Stimulated activated CD4-positive, alpha-beta T cell treated with anti-CD3 and anti-CD28 coated beads, Interleukin-4, amount 100 ng/mL, for 24 hours (primary cell): ENCODE measurements around the gene SYT8.

Experiments
- DNase-seq: peaks from one replicate; pipeline ENCODE4 v3.0.0-alpha.2; 2020

SYT8 gene

DNA sequence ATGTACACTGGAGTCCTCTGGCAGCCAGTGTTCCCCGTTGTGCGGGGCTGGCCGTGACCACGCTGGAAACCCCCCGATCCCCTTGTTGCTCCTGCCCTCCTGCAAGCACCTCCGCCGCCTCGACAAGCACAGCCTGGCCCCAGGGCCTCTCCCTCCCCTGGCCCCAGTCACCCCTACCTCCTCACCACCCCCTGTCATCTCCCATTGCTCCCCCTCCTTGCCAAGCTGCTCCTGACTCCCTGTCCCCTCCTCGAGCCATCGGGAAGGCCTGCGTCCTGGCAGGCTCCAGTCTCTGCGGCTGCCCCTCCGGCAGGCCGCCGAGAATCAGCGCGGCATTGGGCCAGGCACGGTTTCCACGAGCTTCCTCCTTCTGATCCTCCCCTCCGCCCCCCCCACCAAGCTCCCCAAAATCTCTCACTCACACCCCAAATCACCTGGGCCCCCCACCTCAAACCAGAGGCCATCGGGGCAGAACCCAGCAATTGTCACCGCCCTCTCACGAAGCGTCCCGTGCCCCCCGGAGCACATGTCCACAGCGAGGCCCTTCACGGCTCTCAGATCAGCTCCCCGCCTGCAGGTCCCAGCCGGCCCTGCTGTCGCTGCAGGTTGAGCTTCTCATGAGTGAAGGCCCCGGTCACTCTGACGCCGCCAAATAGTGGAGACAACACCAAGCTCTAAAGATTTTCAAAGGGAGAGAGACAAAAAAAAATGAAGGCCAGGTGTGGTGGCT, 12.4 kb downstream of the SYT8 start:
- no peak for DNase-seq

DNA sequence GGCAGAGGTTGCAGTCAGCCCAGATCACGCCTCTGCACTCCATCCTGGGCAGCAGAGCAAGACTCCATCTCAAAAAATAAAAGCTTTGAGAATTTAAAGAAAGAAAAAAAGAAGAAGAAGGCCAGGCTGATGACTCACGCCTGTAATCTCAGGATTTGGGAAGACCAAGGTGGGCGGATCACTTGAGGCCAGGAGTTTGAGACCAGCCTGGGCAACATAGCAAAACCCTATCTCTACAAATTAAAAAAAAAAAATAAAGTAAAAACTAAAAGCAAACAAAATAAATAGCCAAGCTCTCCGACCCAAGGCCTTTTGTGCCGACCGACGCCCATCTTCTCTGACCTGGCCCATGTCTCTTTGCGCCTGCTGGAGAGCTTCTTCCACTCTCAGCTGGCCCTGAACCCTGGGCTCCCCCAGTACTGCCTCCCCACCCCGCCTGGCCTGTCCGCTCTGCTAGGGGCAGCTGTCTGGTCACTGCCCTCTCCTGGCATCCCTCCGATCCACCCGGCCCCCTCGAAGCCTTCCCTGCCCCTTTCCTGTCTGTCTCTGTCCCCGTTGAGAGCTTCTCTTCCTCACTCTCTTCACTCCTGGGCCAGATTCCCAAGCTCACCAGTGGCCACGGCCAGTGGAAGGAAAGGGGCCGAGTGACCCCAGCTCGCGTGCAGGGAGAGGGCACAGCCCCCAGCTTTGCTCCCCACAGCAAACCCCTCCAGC, 13.3 kb downstream of the SYT8 start:
- DNase-seq, result no peak

- no peak for DNase-seq
Measured at GRCh38 chr11:1848640-1849430, 14.0 kb downstream of the SYT8 start.

DNA sequence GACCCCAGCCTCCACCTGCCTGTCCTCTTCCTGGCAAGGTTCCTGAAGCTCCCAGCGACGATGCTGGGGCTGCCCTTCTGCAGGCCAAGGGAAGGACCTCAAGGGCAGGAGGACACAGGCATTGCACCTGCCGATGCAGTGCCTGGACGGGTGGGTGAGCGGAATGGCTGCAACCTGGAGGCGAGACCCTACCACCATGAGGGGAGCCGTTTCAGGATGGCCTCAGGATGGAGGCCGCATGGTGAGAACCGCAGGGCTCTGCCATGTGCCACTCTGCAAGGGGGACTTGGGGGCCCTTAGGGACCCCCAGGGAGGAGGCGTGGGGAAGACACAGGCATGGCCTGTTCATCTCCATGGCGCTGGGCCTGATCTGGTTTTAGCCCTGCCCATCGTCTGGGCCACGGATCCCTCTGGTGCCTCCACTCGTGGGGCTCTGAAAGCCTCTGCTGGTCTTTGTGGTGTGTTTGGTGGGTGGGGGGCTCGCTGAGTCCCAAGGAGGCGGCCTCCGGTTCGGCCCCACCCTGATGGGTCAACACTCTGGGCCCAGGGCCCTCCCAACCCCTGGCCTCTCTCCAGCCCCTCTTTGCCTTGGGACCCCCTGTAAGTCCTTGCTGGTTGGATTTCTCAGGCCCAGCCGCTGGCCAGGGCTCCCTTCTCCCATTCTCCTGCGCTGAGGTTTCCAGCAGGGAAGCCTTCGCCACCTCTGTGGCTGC, 16.8 kb downstream of the SYT8 start:
- no peak for DNase-seq

GRCh38 chr11:1852271-1852876, 17.6 kb downstream of the SYT8 start:
- DNase-seq, result no peak

DNA sequence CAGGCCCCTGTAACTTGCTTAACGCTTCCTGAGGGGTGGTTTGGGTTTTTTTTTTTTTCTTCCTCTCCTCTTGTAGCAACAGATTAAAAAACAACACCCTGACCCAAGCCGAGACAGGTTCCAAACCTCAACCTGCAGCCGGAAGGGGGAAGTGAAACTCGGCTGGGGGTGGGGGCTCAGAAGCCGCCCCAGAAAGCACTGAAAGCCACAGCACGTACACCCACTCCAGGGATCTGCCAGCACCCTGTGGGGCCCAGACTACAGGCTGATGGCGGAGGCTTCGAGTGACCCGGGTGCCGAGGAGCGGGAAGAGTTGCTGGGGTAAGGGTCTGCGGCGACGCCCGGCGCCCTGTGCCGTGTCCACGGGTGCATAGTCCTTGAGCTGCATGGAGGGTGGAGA, 18.1 kb downstream of the SYT8 start, which contains the start of gene LSP1:
LSP1 (plus strand) TSS at position 208 of the 400 bp plus-strand sequence; CDS start at position 269, 61 bp downstream.
- peak; percentile 86 for DNase-seq

GRCh38 chr11:1853376-1854131, 18.8 kb downstream of the SYT8 start:
- DNase-seq, result no peak

GRCh38 chr11:1854132-1854948, 19.6 kb downstream of the SYT8 start:
- DNase-seq, result no peak

DNA sequence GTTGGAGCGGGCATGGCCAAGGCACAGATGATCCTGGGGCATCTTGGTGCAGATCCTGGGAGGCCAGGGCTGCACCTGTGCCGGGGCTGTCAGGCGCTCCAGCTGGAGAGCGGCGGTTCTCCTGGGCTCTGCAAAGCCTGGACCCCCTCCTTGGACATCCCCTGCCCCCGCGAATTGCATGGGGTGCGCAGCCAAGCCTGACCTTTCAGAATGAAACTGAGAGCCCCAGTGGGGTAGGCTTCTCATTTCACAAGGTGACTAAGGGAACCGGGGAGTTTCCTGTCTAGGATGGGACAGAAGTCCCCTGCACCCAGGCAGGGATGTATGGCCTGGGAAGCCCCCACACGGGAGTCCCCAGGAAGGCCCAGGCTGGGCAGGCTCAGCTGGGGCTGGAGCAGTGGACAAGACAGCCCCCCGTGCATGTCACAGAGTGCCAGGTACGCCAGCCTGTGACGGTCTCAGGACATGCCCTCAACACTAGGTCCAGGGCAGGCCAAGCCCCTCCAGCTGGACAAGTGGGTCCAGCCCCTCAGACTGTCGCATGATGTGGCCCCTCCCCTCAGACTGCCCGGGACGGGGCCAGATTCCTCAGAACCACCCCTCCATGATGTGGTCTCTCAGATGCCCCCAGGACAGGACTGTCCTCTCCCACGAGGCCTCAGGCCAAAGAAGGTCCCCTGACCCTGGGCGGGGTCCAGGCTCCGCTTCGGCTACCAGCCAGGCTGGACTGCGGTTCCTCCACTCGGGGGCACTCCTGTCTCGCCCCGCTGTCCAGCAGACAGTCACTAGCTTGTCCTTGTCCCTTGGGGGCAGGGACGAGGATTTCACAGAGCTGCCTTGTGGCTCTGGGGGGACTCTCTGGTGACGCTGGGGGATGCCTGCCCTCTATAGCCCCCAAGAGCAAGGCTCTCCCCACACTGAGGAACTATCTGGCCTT, 20.4 kb downstream of the SYT8 start:
- DNase-seq, result peak; percentile 65

GRCh38 chr11:1855886-1856265, 21.1 kb downstream of the SYT8 start:
- DNase-seq, result no peak

DNA sequence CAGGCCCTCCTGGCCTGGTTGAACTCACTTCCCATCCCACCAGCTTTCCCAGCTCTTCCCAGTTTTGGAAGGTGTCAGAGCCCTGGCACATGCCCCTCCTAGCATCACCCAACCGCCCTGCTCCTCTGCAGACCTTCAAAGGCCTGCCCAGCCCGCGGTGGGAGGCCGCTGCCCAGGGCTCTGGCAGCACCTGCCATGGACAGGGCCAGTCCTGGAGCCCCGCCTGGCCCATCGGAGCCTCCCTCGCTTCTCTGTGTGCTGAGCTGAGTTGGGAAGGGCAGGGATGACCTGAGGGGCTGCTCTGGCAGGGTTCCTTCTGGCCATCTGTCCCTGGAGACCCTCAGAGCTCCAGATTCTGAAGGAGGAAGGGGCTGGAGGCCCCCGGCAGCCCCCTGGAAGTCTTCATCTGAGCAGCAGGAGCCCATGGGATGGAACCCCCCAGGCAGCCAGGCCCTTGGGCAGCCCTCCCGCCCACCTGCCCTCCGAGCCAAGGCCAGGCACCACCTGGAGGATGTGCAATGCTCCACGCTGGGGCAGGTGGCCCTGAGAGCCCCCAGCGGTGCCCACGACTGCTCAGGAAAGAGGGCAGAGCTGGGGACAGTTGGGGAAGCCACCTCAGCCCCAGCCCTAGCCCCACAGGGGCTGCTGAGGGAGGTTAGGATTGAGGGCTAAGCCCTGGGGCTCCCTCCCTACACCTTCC, 21.7 kb downstream of the SYT8 start:
- no peak for DNase-seq

- DNase-seq, result no peak
Measured at GRCh38 chr11:1857064-1857463, 22.3 kb downstream of the SYT8 start.

DNA sequence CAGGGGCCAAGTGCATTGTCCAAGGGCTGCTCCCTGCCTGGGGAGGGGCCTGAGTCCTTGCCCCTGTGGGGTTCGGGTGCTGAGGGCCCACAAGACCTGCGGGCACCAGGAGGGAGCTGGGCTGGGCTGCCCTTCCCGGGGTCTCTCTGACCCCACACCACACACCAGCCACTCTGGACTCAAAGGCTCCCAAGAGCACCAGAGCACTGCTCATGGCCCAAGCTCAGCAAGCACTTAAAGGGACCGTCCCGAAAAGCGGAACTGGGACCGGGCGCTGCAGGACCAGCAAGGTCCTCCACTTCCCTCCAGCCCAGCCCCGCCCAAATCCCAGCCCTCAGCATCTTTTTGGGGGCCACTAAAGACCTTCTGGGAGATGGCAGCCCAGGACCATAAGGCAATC, 23.4 kb downstream of the SYT8 start:
- DNase-seq, result no peak

DNA sequence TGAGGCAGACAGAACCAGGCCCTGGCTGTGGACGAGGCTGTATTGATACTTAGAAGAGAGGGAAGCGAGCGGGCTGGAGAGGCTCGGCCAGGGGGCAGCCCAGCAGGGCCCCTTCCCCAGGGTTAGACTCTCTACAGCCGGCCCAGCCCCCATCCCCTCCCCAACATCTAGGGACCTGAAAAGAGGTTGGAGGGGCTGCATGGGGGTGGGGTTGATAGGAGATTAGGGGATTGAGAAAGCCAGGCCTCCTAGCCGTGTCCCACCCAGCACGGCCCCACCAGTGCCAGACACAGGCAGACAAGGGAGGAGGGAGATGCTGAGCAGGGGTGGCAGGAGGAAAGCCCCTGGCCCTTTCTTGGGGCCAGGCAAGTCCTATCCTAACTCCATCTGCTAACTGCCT, 23.8 kb downstream of the SYT8 start:
- DNase-seq, result no peak

GRCh38 chr11:1859004-1859403, 24.2 kb downstream of the SYT8 start:
- DNase-seq, result no peak

DNA sequence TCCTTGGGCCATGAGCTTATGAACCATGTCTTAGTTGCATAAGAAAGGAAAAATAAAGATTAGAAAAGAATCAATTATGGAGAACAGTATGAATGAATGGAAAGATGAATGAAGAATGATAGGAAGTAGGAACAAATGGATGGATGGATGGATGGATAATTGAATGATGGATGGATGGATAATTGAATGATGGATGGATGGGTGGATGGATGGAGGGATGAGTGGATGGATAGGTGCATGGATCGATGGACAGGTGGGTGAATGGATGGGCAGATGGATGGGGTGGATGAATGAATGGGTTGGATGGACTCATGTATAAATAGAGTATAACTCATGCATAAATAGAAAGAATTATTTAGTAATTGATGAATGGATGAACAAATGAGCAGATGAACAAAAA, 25.3 kb downstream of the SYT8 start:
- no peak for DNase-seq

- no peak for DNase-seq
Measured at GRCh38 chr11:1861435-1862411, 26.9 kb downstream of the SYT8 start.
